ENCODE measurements around the gene ADM5.

ADM5 gene

DNA sequence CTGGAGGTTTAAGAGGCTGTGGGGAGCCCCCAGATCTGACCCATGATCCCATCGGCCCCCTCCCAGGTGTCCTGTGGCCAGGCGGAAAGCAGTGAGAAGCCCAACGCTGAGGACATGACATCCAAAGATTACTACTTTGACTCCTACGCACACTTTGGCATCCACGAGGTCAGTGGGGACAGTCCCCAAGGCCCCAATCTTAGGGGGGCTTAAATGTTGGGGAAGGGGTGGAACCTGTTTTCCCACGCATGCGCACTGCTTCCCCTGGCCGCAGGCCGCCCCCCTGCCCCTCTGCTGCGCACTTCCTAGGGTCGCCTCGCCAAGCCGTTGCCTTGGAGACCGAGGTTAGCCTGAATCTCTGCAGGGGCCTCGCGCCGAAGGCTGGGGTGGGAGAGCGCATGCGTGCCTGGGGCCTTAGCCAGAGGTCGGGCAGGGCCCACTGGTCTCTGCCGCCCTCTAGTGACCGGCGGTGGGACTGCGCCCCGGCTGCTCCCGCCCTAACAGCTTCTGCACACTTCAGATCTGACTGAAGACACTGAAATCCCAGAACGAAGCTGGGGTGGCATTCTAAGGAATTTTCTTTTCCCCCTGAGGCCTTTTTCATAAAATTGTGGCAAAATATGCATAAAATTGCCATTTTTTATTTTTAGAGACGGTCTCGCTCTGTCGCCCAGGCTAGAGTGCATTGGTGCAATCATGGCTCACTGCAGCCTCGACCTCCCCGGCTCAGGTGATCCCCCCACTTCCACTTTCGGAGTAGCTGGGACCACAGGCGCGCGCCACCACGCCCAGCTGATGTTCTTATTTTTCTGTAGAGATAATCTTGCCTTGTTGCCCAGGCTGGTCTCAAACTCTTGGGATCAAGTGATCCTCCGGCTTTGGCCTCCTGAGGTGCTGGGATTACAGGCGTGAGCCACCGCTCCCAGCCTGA is 8.7 kb upstream of the ADM5 start:
- DNase-seq (ENCODE audit: low spot score) = peak; percentile 89

DNA sequence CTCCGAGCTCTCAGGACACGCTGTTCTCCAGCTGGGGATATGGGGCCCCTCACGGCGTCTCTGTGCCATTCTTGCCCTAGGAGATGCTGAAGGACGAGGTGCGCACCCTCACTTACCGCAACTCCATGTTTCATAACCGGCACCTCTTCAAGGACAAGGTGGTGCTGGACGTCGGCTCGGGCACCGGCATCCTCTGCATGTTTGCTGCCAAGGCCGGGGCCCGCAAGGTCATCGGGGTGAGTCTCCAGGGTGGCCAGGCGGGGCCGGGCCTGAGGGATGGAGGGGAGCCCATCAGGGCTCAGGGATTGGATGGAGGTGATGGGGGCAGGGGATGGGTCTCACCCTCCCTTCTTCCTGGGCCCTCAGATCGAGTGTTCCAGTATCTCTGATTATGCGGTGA is 7.6 kb upstream of the ADM5 start:
- no peak for DNase-seq (ENCODE audit: low spot score)

DNA sequence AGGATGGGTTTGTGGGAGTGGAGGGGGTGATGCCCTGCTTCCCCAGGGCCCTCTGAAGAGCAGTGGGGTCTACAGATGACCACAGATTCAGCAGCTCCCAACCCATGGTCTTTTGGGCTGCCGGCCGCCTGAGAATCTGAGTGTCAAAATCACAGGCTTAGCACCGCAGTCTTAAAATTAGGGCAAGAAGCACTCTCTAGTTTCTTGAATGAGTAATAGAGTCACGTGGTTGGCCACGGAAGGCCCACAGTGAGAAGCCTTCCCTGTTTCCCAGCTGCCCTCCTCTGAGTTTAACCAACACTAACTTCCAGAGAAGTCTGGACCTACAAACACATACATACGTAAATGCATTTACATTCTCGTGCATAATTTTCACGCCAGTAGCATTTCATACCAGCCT is 7.1 kb upstream of the ADM5 start:
- DNase-seq (ENCODE audit: low spot score) = no peak

DNA sequence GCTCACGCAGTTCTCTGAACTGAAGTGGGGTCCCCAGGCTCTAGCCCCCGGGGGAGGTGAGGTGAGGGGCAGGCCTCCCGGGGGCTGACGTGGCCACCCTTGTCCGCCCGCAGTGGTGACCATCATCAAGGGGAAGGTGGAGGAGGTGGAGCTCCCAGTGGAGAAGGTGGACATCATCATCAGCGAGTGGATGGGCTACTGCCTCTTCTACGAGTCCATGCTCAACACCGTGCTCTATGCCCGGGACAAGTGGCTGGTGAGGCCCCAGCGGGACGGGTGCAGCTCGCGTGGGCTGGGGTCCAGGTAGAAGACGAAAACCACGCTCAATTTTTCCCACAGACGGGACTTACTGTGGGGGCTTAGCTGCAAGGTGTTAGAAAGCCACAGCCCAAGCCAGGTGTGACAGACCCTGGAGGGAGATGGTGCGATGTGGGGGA is 5.6 kb upstream of the ADM5 start:
- no peak for DNase-seq (ENCODE audit: low spot score)

DNA sequence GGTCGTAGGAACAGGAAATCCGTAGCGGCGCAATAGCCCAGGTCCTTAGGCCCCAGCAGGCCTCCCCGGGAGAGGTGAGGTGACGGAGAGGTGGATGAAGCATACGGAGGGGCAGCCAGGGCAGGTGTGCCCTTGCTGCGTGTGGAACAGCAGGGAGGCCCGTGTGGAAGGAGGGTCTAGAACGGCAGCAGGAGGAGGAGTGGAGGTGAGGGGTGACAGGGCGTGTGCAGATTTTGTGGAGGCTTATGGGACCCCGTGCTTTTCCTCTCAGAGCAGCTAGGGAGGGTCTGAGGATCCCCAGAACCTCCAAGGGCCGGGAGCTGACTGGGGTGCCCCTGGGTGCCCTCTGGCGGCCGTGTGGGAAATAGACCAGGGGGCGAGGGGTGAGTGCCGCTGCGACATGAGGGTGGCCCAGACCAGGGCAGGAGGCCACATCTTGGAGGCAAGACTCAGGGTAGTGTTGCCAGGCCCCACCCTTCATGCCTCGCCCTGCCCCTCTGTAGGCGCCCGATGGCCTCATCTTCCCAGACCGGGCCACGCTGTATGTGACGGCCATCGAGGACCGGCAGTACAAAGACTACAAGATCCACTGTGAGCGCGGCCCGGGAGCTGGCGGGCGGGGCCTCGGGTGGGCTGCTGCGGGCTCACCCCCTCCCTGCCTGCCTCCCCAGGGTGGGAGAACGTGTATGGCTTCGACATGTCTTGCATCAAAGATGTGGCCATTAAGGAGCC is 5.0 kb upstream of the ADM5 start:
- DNase-seq (ENCODE audit: low spot score) = no peak

DNA sequence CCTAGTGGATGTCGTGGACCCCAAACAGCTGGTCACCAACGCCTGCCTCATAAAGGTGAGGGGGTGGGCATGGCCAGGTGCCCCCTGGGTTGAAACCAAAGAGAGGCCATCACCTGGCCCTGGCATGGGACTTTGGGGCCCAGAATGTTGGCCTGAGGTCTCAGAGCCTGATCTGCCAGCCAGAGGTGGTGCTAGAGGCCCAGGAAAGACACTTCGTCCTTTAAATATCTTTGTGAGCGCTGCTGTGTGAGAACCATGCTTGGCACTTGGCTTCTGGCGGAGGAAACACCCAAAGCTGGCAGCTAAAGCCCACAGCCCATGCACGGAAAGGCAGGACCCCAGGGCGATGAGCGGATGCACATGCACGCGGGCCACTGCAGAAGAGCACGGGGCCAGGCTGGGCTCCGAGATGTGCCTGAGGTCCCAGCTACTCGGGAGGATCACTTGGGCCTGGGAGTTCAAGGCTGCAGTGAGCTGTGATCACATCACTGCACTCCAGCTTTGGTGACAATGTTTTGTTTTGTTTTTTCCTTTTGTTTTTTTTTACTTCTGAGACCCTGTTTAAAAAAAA is 4.3 kb upstream of the ADM5 start:
- DNase-seq (ENCODE audit: low spot score) = no peak

DNA sequence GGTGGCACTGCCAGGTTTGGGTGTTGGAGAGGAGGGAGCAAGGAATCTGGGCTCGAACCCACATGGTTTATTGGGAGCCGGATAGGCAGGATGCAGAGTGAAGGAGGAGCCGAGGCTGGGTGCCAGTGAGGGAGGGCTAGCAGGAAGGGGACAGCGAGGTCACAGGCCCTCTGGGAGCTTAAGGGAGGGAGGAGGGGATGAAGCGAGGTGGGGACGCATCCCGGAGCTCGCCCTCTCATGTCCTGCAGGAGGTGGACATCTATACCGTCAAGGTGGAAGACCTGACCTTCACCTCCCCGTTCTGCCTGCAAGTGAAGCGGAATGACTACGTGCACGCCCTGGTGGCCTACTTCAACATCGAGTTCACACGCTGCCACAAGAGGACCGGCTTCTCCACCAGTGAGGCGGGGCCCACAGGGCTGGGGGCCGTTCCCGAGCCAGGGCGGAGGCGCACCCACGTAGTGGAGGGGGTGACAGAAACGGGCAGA is 3.5 kb upstream of the ADM5 start:
- no peak for DNase-seq (ENCODE audit: low spot score)

DNA sequence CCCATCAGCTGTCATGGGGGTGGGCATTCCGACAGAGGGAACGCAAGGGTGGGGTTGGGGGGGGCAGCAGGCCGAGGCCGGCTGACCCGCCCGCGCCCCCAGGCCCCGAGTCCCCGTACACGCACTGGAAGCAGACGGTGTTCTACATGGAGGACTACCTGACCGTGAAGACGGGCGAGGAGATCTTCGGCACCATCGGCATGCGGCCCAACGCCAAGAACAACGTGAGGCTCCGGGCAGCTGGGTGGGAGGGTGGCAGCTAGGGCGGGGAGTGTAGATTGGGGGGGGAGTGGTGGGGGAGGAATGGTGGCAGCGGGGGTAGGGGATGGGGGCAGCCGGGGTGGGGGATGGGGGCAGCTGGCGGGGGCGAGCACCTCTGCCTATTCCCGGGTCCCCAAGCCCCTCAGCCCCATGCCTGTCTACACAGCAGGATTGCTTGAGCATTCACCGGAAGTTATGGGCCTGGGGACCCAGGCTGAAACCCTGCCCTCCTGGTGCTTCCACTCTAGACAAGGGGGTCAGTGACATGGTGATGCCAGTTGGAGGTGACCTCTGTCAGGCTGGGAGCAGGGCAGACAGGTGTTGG is 2.8 kb upstream of the ADM5 start:
- no peak for DNase-seq (ENCODE audit: low spot score)

DNA sequence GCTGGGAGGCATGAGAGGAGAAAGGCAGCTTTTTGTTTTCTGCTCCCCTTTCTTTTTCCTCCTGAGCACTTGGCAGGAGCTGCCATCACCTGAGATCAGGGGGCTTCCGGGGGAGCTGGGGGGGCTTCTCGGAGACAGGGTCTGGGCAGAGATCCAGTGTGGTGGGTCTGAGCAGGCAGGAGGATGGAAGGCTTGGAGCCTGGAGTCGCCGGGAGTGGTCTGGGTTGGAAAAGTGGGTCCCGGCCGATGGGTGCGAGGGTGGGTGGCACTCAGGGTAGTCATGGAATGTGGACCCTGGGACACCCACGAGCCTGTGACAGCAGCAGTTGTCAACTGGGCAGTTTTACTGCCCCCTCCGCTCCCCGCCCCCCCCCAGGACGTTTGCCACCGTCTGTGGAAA is 2.2 kb upstream of the ADM5 start:
- DNase-seq (ENCODE audit: low spot score) = no peak

DNA sequence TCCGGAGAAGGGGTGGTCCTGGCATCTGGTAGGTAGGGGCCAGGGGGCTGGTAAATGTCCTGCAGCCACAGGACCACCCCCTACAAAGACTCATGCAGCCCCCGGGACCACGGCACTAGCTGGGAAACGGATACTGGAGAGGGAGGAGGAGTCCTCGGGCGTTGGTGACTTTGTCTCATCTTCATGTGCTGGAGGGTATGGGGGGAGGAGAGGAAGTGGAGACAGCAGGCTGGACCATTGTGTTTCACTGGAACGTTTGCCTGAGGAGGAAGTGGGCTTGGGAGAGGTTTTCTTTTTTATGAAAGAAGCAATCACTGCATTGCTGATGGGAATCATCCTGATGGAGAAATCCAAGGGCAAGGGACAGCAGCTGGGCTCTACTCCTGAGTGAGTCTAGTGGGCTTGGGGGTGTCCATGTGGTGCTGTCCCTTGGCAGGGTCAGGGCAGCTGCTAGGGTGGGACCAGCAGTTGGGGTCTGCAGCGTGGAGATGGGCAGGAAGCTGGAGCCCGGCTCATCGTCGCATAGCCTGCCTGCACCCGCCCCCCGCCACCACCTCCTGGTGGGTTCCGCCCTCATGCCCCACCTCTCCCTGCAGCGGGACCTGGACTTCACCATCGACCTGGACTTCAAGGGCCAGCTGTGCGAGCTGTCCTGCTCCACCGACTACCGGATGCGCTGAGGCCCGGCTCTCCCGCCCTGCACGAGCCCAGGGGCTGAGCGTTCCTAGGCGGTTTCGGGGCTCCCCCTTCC is 1.7 kb upstream of the ADM5 start:
- no peak for DNase-seq (ENCODE audit: low spot score)

DNA sequence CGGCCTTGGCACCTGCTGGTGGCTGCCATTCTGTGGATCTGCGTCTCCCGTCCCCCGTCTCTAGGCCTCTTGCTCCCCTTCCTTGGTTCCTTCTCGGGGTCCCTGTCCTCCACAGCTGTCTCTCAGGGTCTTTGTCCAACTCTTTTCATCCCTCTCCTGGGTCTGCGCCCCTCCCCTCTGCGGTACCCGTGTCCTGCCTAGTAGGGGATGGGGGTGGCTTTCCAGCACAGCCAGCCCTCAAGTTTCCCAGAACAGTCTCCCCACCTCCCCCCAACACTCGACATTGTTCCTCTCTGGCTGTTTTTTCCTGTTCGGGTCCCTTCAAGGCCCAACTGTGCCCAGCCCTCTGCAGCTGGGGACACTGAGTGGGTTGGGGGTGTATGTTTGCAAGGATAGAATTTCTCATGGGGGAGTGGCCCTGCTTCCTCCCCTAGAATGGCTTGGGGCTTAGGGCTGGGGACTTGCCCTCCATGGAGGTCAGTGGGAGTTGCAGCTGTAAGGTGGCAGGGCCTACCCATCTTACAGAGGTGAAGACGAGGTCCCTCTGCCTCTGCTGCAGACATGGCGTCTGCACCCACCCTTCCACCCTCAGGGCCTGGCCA is 762 bp upstream of the ADM5 start:
- DNase-seq (ENCODE audit: low spot score) = no peak

DNA sequence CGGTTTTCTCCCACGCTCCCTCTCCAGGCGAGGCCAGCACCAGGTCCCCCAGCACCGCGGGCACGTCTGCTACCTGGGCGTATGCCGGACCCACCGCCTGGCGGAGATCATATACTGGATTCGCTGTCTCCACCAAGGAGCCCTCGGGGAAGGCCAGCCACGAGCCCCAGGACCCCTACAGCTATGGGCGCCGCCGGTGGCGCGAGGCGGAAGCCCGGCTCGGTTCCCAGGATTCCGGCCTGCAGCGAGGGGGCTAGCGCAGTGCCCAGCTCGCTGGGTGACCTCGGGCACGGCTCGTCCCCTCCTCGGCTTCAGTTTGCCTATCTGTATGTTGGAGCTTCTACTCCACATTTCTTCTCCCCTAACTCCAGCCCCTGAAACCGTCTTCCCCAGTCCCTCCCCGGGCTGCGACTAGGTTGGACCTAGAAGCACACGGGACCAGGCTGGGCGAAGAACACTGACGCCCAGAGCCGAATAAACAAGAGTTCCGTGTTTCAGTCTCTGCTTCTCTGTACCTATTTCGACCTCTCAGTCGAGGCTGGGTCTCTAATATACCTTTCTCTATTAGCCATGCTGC is 773 bp downstream of the ADM5 start:
- no peak for DNase-seq (ENCODE audit: low spot score)

DNA sequence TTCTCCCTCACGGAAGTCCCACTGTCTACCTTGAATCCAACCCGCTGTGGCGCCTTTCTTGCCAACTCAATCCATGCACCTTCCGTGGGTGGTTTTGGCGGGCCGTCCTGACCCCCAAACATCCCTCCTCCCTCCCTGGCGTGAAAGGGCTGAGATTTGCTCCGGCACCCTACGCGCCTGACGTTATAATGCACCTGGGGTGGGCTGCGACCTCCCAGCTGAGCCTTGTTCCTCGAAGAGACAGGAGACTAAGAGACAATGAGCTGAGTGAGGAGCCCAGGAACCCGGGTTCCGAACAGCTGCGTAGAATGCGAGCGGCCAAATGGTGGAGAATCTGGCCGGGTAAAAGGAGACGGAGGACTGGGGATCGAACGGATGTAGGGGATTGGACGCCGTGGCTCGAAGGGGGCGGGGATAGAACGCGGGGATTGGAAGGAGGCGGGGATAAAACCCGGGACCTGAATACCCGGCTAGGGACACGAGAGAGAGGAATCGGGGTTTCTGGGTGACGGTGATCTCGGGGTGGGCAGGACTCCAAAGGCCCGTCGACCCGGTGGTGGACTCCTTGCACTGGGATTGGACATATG is 1.4 kb downstream of the ADM5 start, which contains the start of gene CPT1C:
Gene CPT1C, plus strand, starts transcription at position 461 of the 587 bp plus-strand sequence. CDS start 1,137 bp downstream, outside the sequence.
- DNase-seq (ENCODE audit: low spot score) = peak; percentile 98

DNA sequence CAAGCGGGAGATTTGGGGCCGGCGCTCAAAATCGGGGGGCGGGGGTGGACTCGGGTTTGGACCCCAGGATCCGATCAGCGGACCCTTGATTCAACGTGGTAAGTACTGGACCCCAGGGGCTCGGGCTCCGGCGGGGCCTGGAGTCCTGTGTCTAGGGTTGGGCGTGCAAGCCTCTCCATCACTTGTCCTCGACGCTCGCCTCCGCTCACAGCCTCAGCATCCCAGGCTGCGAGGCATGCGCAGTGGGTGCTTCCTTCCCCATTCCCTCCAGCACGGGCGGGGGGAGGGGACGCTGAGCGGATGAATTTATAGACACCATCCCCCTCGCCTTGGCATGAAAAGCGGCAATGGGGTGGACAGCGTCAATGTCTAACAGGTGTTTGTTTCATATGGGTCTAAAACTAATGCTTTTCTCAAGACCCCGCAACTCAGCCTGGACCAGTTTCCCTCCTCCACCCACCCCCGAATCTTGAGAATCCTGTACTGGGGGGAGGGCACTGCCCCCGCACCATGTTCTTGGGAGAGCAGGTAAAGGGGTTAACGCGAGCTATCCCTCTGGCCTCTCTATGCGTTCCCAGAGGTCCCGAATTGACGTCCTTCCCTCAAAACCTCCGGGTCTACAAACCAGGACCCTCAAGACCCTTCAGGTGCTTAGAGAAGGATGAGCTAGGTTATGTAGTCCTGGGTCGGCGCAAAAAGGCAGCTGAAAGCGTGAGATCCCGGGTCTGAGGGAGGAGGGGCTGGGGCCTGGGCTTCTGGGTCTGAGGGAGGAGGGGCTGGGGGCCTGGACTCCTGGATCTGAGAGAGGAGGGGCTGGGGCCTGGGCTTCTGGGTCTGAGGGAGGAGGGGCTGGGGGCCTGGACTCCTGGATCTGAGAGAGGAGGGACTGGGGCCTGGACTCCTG is 2.1 kb downstream of the ADM5 start:
- peak; percentile 88 for DNase-seq (ENCODE audit: low spot score)

DNA sequence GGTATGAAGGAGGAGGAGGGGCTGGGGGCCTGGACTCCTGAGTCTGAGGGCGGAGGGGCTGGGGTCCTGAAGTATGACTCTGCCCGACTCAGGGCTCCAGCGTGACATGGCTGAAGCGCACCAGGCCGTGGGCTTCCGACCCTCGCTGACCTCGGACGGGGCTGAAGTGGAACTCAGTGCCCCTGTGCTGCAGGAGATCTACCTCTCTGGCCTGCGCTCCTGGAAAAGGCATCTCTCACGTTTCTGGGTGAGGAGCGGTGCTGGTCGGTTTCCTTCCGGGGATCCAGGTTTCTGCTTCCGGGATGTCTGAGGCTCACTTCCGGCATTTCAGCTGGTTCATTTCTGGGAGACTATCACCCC is 2.7 kb downstream of the ADM5 start:
- peak; percentile 80 for DNase-seq (ENCODE audit: low spot score)

DNA sequence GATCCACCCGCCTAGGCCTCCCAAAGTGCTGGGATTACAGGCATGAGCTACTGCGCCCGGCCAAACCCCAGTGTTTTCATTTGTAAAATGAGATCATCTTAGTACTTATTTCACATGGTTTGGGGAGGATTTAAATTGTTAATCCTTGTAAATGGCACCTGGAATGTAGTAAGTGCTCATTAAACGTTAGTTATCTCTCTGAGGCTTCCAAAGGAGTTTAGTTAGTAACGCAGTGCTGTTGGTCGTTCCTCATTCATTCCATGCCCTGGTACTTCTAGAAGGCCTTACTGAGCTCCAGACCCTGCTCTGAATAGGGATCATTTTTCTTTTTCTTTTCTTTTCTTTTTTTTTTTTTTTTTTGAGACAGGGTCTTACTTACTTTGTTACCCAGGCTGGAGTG is 6.7 kb downstream of the ADM5 start:
- DNase-seq (ENCODE audit: low spot score) = no peak

DNA sequence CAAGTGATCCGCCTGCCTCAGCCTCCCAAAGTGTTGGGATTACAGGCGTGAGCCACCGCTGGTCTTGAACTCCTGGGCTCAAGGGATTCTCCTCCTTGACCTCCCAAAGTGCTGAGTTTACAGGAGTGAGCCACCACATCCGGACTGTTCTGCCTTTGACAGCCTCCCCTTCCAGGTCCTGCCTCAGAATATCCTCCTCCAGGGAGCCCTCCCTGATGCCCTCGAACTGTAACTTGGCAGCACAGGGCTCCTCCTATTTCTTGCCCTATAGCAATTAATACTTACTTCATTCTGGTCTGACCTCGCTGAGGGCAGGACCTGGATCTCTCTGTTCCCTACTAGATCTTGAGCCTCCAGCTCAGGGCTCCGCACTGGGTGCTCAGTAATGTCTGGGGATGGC is 7.5 kb downstream of the ADM5 start:
- no peak for DNase-seq (ENCODE audit: low spot score)

DNA sequence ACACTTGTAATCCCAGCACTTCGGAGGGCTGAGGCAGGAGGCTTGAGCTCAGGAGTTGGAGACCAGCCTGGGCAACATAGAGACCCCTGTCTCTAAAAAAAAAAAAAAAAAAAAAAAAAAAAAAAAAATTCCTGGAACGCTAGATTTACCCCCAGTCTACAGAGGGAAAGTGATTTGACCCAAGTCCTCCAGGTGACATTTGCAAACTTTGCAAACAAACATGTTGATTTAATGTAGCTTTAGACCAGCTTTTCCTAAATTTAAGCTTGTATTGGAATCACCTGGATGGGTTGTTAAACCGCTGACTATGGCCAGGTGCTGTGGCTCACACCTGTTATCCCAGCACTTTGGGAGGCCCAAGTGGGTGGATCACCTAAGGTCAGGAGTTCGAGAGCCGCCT is 10.0 kb downstream of the ADM5 start:
- DNase-seq (ENCODE audit: low spot score) = no peak

DNA sequence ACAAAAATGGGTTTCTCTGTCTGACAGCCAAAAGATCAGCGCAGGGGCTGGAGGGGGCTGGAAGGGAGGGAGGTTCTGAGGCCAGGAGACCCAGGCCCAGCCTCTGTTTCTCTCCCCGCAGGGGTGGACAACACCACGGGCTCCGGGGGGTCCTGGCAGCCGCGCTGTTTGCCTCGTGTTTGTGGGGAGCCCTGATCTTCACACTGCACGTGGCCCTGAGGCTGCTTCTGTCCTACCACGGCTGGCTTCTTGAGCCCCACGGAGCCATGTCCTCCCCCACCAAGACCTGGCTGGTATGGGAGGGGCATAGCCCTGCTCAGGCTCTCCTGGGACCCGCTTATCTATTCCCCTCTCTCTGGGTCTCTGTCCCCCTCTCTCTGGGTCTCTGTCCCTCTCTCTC is 11.2 kb downstream of the ADM5 start:
- DNase-seq (ENCODE audit: low spot score) = no peak
